Stimulated activated CD8-positive, alpha-beta memory T cell treated with anti-CD3 and anti-CD28 coated beads, Interleukin-12 subunit alpha, Interleukin-12 subunit beta, amount 100 ng/mL, for 1 hour (primary cell): ENCODE results near the gene TMOD2.

Experiments
- DNase-seq: peaks from one replicate; pipeline ENCODE4 v3.0.0-alpha.2; 2020; ENCODE audit warnings: low read depth

The TMOD2 gene

GRCh38 chr15:51818150-51818549 lies 66.8 kb downstream of the TMOD2 start:
- no peak for DNase-seq

- DNase-seq = no peak
Observed at GRCh38 chr15:51825698-51826097, 74.3 kb downstream of the TMOD2 start.

GRCh38 chr15:51828621-51829375 lies 77.4 kb downstream of the TMOD2 start:
- DNase-seq = no peak

- peak; percentile 86 for DNase-seq
Observed at GRCh38 chr15:51829376-51830275, 78.2 kb downstream of the TMOD2 start, which contains the start of gene TMOD3. TSS of gene TMOD3 (plus strand) at chr15:51829653. CDS start at chr15:51862885, 33,232 bp downstream.

- no peak for DNase-seq
Observed at GRCh38 chr15:51830276-51830806, 78.9 kb downstream of the TMOD2 start.

GRCh38 chr15:51833772-51834171 lies 82.4 kb downstream of the TMOD2 start:
- DNase-seq = no peak

GRCh38 chr15:51837792-51838251 lies 86.4 kb downstream of the TMOD2 start:
- DNase-seq = no peak

GRCh38 chr15:51838270-51838669 lies 86.9 kb downstream of the TMOD2 start:
- no peak for DNase-seq

- no peak for DNase-seq
Observed at GRCh38 chr15:51840692-51841091, 89.3 kb downstream of the TMOD2 start.

- no peak for DNase-seq
Observed at GRCh38 chr15:51841406-51842040, 90.1 kb downstream of the TMOD2 start.

- no peak for DNase-seq
Observed at GRCh38 chr15:51842265-51842664, 90.9 kb downstream of the TMOD2 start.

- no peak for DNase-seq
Observed at GRCh38 chr15:51842852-51843737, 91.7 kb downstream of the TMOD2 start.

- no peak for DNase-seq
Observed at GRCh38 chr15:51844747-51845426, 93.5 kb downstream of the TMOD2 start.

- no peak for DNase-seq
Observed at GRCh38 chr15:51846066-51846462, 94.7 kb downstream of the TMOD2 start.

- no peak for DNase-seq
Observed at GRCh38 chr15:51846463-51847230, 95.2 kb downstream of the TMOD2 start.

- DNase-seq = no peak
Observed at GRCh38 chr15:51848811-51849210, 97.4 kb downstream of the TMOD2 start.

- no peak for DNase-seq
Observed at GRCh38 chr15:51849860-51850259, 98.5 kb downstream of the TMOD2 start.

GRCh38 chr15:51853998-51854397 lies 102.6 kb downstream of the TMOD2 start:
- no peak for DNase-seq

GRCh38 chr15:51855612-51856011 lies 104.2 kb downstream of the TMOD2 start:
- no peak for DNase-seq
